ENCODE data around the gene TNFRSF1A.
A peak's percentile ranks its signal among the peaks of the same experiment; 100 is the strongest.
"Not testable (repeated sequence)": the region's sequence is repeated elsewhere in the genome, so short reads cannot be mapped to it uniquely, and the experiment has no call there.

Gene TNFRSF1A

GRCh38 chr12:6306151-6306550 lies 35.7 kb downstream of the TNFRSF1A start:
- DNase-seq (ENCODE audit: low read depth in 2 of 2): no peak

- DNase-seq (ENCODE audit: low read depth in 2 of 2): no peak
These were observed 38.8 kb downstream of the TNFRSF1A start for GRCh38 chr12:6303071-6303470.

GRCh38 chr12:6302621-6303020 lies 39.3 kb downstream of the TNFRSF1A start:
- no peak for DNase-seq (ENCODE audit: low read depth in 2 of 2)

DNA sequence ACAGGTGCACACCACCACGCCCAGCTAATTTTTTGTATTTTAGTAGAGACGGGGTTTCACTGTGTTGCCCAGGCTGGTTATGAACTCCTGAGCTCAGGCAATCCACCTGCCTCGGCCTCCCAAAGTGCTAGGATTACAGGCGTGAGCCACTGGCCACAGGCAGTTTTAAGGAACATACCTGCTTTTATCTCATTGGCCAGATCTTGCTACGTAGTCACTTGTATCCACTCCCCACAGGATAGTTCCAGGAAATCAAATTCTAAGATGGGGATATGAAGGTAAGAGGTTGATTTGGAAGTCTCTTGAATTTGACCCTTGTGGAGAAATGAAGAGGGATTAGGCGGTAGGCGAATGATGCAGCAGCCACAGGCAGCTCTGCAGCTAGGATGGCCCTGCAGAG lies 40.2 kb downstream of the TNFRSF1A start:
- DNase-seq (ENCODE audit: low read depth in 2 of 2): no peak

DNA sequence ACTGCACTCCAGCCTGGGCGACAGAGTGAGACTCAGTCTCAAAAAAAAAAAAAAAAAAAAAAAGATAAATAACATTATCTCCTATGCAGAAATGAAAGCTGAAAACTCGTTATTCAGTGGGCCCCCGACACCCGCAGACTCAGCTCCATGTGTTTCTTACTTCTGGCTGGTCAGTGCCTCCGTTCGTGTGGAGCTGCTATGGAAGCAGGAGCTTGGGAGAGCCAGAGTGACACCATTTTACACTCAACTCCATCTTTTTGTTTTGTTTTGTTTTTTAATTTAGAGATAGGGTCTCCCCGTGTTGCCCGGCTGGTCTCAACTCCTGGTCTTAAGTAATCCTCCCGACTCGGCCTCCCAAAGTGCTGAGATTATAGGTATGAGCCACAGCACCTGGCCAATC lies 44.7 kb downstream of the TNFRSF1A start:
- no peak for DNase-seq (ENCODE audit: low read depth in 2 of 2)

GRCh38 chr12:6295094-6295811 lies 46.6 kb downstream of the TNFRSF1A start:
- DNase-seq (ENCODE audit: low read depth in 2 of 2): no peak

- no peak for DNase-seq (ENCODE audit: low read depth in 2 of 2)
These were observed 47.5 kb downstream of the TNFRSF1A start for GRCh38 chr12:6294156-6295093.

- no peak for DNase-seq (ENCODE audit: low read depth in 2 of 2)
These were observed 49.3 kb downstream of the TNFRSF1A start for GRCh38 chr12:6292606-6293005.

- not testable (repeated sequence) for DNase-seq (ENCODE audit: low read depth in 2 of 2)
These were observed 52.0 kb downstream of the TNFRSF1A start for GRCh38 chr12:6289906-6290305.

DNA sequence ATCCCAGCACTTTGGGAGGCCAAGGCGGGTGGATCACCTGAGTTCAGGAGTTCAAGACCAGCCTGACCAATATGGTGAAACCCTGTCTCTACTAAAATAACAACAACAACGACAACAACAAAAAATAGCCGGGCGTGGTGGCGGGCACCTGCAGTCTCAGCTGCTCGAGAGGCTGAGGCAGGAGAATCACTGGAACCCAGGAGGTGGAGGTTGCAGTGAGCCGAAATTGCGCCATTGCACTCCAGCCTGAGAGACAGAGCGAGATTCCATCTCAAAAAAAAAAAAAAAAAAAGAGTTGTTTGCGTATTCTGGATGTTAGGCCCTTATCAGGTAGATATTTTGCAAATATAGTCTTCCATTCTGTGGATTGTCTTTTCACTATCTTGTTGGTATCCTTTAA lies 52.8 kb downstream of the TNFRSF1A start:
- not testable (repeated sequence) for DNase-seq (ENCODE audit: low read depth in 2 of 2)

DNA sequence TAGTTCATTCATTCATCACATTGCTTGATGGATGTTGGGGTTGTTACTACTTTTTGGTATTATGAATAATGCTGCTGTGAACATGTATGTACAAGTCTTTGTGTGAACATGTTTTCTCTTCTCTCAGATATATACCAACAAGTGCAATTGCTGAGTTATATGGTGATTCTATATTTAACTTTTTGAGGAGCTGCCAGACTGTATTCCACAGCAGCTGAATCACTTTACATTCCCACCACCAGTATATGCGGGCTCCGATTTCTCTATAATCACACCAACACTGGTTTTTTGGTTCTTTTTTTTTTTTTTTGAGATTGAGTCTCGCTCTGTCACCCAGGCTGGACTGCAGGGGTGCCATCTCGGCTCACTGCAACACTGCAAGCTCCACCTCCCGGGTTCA lies 53.6 kb downstream of the TNFRSF1A start:
- no peak for DNase-seq (ENCODE audit: low read depth in 2 of 2)

GRCh38 chr12:6285532-6286306 lies 56.2 kb downstream of the TNFRSF1A start:
- DNase-seq (ENCODE audit: low read depth in 2 of 2): no peak

DNA sequence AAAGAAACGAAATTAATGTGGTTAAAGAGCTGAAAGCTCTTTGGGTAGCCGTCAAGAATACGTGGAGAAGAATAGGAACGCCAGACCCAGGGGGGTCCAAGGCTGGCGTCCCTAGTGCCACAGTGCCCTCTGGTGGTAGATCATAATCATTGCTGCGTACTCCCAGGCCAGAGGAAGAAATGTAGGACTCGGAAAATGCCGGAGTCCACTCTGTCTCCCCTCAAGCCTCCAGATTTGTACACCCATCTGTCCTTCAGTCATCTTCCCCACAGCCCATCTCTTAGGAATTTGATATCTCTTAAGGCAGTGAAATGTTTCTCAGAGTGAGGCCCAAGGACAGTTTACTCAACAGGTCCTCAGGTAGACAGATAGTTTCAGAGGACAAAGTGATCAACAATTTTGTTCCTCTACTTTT lies 56.8 kb downstream of the TNFRSF1A start:
- DNase-seq (ENCODE audit: low read depth in 2 of 2): peak; percentile 20 to 45

- DNase-seq (ENCODE audit: low read depth in 2 of 2): no peak
These were observed 57.6 kb downstream of the TNFRSF1A start for GRCh38 chr12:6284273-6284672.

- DNase-seq (ENCODE audit: low read depth in 2 of 2): no peak
These were observed 59.4 kb downstream of the TNFRSF1A start for GRCh38 chr12:6282453-6282840.

- no peak for DNase-seq (ENCODE audit: low read depth in 2 of 2)
These were observed 60.6 kb downstream of the TNFRSF1A start for GRCh38 chr12:6281081-6281809.

DNA sequence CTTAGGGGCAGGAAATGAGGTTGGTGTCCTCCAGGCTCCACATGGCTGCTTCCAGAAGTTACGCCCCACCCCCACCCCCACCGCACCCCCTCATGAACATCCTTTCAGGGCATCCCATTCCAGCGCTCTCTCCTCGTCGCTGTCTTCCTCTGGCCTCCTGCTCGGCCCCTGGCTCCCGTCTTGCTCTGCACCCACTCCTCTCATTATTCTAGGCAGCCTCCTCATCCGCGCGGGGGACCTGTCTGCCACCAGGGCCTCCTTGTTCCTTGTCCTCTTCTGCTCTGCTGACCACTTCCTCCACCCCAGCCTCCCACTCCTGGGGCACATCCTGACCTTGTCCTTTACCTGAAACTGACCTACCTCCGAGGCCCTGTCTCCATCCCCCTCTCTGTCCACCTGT lies 61.2 kb downstream of the TNFRSF1A start:
- no peak for DNase-seq (ENCODE audit: low read depth in 2 of 2)

GRCh38 chr12:6280053-6280469 lies 61.8 kb downstream of the TNFRSF1A start:
- DNase-seq (ENCODE audit: low read depth in 2 of 2): no peak

GRCh38 chr12:6279631-6280030 lies 62.2 kb downstream of the TNFRSF1A start:
- no peak for DNase-seq (ENCODE audit: low read depth in 2 of 2)

GRCh38 chr12:6279256-6279628 lies 62.6 kb downstream of the TNFRSF1A start:
- no peak for DNase-seq (ENCODE audit: low read depth in 2 of 2)
